Measurements from ENCODE around the gene SSBP1.

DNA sequence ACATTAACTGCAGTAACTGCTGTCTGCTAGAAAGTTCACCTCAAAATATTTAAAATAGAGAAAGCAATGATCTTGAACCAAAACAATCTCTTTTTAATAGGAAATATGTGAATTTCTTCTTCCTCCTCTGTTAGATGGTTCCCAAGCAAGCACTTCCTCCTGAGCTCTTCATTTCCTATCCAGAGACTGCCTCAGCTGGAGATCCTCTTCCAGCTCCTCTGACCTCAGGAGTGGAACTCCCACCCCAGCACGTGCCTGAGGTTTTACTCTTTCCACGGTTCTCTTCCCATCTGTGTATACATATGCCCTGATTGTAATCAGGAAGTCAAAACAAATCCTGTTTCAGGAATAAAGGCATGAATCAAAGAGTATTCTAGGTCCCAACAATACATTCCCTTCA is 41.8 kb upstream of the SSBP1 start:
- TF ChIP-seq ZNF317 (CRISPR knock-in tag; IDR thresholded peaks at IDR 0.05; ENCODE audit: borderline replicate concordance, low read depth) = no peak
- TF ChIP-seq, protein P1, sequence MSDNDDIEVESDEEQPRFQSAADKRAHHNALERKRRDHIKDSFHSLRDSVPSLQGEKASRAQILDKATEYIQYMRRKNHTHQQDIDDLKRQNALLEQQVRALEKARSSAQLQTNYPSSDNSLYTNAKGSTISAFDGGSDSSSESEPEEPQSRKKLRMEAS (CRISPR knock-in tag; IDR thresholded peaks at IDR 0.05) = no peak
- TF ChIP-seq, protein P2, sequence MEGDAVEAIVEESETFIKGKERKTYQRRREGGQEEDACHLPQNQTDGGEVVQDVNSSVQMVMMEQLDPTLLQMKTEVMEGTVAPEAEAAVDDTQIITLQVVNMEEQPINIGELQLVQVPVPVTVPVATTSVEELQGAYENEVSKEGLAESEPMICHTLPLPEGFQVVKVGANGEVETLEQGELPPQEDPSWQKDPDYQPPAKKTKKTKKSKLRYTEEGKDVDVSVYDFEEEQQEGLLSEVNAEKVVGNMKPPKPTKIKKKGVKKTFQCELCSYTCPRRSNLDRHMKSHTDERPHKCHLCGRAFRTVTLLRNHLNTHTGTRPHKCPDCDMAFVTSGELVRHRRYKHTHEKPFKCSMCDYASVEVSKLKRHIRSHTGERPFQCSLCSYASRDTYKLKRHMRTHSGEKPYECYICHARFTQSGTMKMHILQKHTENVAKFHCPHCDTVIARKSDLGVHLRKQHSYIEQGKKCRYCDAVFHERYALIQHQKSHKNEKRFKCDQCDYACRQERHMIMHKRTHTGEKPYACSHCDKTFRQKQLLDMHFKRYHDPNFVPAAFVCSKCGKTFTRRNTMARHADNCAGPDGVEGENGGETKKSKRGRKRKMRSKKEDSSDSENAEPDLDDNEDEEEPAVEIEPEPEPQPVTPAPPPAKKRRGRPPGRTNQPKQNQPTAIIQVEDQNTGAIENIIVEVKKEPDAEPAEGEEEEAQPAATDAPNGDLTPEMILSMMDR (IDR thresholded peaks at IDR 0.05) = no peak
- no peak for TF ChIP-seq CREB1 (CRISPR knock-in tag; IDR thresholded peaks at IDR 0.05)
- TF ChIP-seq TCF7 (CRISPR knock-in tag; IDR thresholded peaks at IDR 0.05; ENCODE audit: low read depth) = no peak
- TF ChIP-seq SP1 (CRISPR knock-in tag; conservative IDR thresholded peaks at IDR 0.05) = no peak
- TF ChIP-seq, protein P3, sequence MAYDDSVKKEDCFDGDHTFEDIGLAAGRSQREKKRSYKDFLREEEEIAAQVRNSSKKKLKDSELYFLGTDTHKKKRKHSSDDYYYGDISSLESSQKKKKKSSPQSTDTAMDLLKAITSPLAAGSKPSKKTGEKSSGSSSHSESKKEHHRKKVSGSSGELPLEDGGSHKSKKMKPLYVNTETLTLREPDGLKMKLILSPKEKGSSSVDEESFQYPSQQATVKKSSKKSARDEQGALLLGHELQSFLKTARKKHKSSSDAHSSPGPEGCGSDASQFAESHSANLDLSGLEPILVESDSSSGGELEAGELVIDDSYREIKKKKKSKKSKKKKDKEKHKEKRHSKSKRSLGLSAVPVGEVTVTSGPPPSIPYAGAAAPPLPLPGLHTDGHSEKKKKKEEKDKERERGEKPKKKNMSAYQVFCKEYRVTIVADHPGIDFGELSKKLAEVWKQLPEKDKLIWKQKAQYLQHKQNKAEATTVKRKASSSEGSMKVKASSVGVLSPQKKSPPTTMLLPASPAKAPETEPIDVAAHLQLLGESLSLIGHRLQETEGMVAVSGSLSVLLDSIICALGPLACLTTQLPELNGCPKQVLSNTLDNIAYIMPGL (CRISPR knock-in tag; IDR thresholded peaks at IDR 0.05) = no peak

Measured in WTC11 (cell line).